Suprapubic skin (tissue), 4 donors: ENCODE results near the gene NRXN3. TPM values are rescaled to one million over a fixed set of nuclear protein-coding genes. Genes with fewer than 3 reads are reported as not detected.

ENCODE experiments used
- DNase-seq, 2 donors: peaks; one replicate each; pipeline ENCODE4 v3.0.0-alpha.2; 2019; ENCODE audit warnings: low spot score in 2 of 2
- H3K27ac ChIP-seq: fragments of 200-600 bp; sonication (generic); one replicate; pipeline ENCODE4 v1.5.1; 2019
- H3K27me3 ChIP-seq: fragments of 200-600 bp; sonication (generic); one replicate; pipeline ENCODE4 v1.5.1; 2019
- H3K36me3 ChIP-seq: fragments of 200-600 bp; sonication (generic); one replicate; pipeline ENCODE4 v1.5.1; 2019
- H3K4me1 ChIP-seq: fragments of 200-600 bp; sonication (generic); one replicate; pipeline ENCODE4 v1.5.1; 2019
- H3K4me3 ChIP-seq: fragments of 200-600 bp; sonication (generic); one replicate; pipeline ENCODE4 v1.5.1; 2019; ENCODE audit warnings: mild to moderate bottlenecking
- H3K9me3 ChIP-seq: fragments of 200-600 bp; sonication (generic); one replicate; pipeline ENCODE4 v1.5.1; 2019
- CTCF ChIP-seq, 2 donors: fragments of 200-600 bp in 1 of 2; fragments of 450-650 bp in 1 of 2; sonication (generic) in 1 of 2; IDR thresholded peaks; one replicate each; pipeline ENCODE4 v1.5.1; 2016 to 2019; ENCODE audit warnings: antibody characterized with exemption in 2 of 2, mild to moderate bottlenecking in 1 of 2, moderate library complexity in 1 of 2
- EP300 ChIP-seq: sonication (generic); formaldehyde crosslinking; IDR thresholded peaks from one replicate; pipeline ENCODE4 v1.6.1; 2017; ENCODE audit warnings: antibody characterized with exemption
- POLR2A ChIP-seq, 2 donors: fragments of 450-650 bp; IDR thresholded peaks; one replicate each; pipeline ENCODE4 v1.6.1; 2017; ENCODE audit warnings: antibody characterized with exemption in 2 of 2, mild to moderate bottlenecking in 2 of 2, moderate library complexity in 2 of 2
- POLR2AphosphoS5 ChIP-seq, 3 donors: sonication (generic); formaldehyde crosslinking; IDR thresholded peaks; one replicate each; pipeline ENCODE4 v1.6.1; 2017; ENCODE audit warnings: antibody characterized with exemption in 3 of 3
- WGBS: methylation state at CpG from one replicate; pipeline ENCODE4 v1.1.5; 2018; 5-methylcytosine and 5-hydroxymethylcytosine counted together
- total RNA-seq, 4 donors: library from RNA; depleted of rRNA; stranded (reverse); fragments of >200 nt; gene quantifications; one replicate each; pipeline ENCODE4 v1.1.0, GENCODE V29; 2016

The NRXN3 gene
- total RNA-seq, 4 donors from 2014 or later, result 0.79 to 4.3 (median 3.3) TPM

- Histone ChIP-seq H3K9me3 (no peaks in the 10 kb centered on the region), H3K4me1 (peaks cover 2% of the 10 kb centered on the region), H3K27ac (no peak overlapping the region), H3K36me3 (no peaks in the 10 kb centered on the region), H3K27me3 (peaks cover 17% of the 10 kb centered on the region), H3K4me3 (no peak overlapping the region)
- DNase-seq, result no peak
- WGBS, result 88% methylated on average over 7 of the region's 7 CpGs
- TF ChIP-seq POLR2AphosphoS5 (IDR thresholded peaks at IDR 0.05) (no peak), POLR2A (IDR thresholded peaks at IDR 0.05) (no peak), CTCF (IDR thresholded peaks at IDR 0.05) (no peak), EP300 (no peak)
These were observed 2.3 kb downstream of the NRXN3 start for GRCh38 chr14:78172428-78172827.

- H3K9me3 ChIP-seq, result no peaks in the 10 kb centered on the region
- H3K27me3 ChIP-seq, result peaks cover 17% of the 10 kb centered on the region
- DNase-seq, result no peak
- TF ChIP-seq POLR2AphosphoS5 (IDR thresholded peaks at IDR 0.05), result no peak
- no peak for TF ChIP-seq POLR2A (IDR thresholded peaks at IDR 0.05)
- TF ChIP-seq CTCF (IDR thresholded peaks at IDR 0.05), result no peak
- peaks cover 2% of the 10 kb centered on the region for H3K4me1 ChIP-seq
- 86% methylated on average over 21 of the region's 21 CpGs for WGBS
- no peak overlapping the region for H3K4me3 ChIP-seq
- no peak overlapping the region for H3K27ac ChIP-seq
- no peaks in the 10 kb centered on the region for H3K36me3 ChIP-seq
These were observed 3.3 kb downstream of the NRXN3 start for GRCh38 chr14:78173346-78174035.

- no peak overlapping the region for H3K27ac ChIP-seq
- H3K4me1 ChIP-seq, result no peaks in the 10 kb centered on the region
- peaks cover 6% of the 10 kb centered on the region for H3K27me3 ChIP-seq
- DNase-seq, result no peak
- no peaks in the 10 kb centered on the region for H3K9me3 ChIP-seq
- H3K4me3 ChIP-seq, result no peak overlapping the region
- TF ChIP-seq CTCF (IDR thresholded peaks at IDR 0.05), result no peak
- TF ChIP-seq EP300, result no peak
- no peak for TF ChIP-seq POLR2AphosphoS5 (IDR thresholded peaks at IDR 0.05)
- TF ChIP-seq POLR2A (IDR thresholded peaks at IDR 0.05), result no peak
- no peaks in the 10 kb centered on the region for H3K36me3 ChIP-seq
- 93% methylated on average over 6 of the region's 9 CpGs for WGBS
These were observed 5.2 kb downstream of the NRXN3 start for GRCh38 chr14:78175412-78175811.

GRCh38 chr14:78178071-78178470 is 7.9 kb downstream of the NRXN3 start:
- H3K36me3 ChIP-seq, result no peaks in the 10 kb centered on the region
- no peak for TF ChIP-seq CTCF (IDR thresholded peaks at IDR 0.05)
- DNase-seq, result no peak
- WGBS, result 87% methylated on average over 3 of the region's 3 CpGs
- no peaks in the 10 kb centered on the region for H3K4me1 ChIP-seq
- H3K9me3 ChIP-seq, result no peaks in the 10 kb centered on the region
- no peak overlapping the region for H3K27ac ChIP-seq
- H3K27me3 ChIP-seq, result peaks cover 6% of the 10 kb centered on the region
- no peak overlapping the region for H3K4me3 ChIP-seq

- no peaks in the 10 kb centered on the region for H3K9me3 ChIP-seq
- H3K4me3 ChIP-seq, result no peak overlapping the region
- peaks cover 6% of the 10 kb centered on the region for H3K27me3 ChIP-seq
- WGBS, result 81% methylated on average over 3 of the region's 3 CpGs
- H3K27ac ChIP-seq, result no peak overlapping the region
- H3K36me3 ChIP-seq, result no peaks in the 10 kb centered on the region
- TF ChIP-seq POLR2A (IDR thresholded peaks at IDR 0.05) (no peak), POLR2AphosphoS5 (IDR thresholded peaks at IDR 0.05) (no peak), EP300 (no peak), CTCF (IDR thresholded peaks at IDR 0.05) (no peak)
- no peaks in the 10 kb centered on the region for H3K4me1 ChIP-seq
- no peak for DNase-seq
These were observed 8.8 kb downstream of the NRXN3 start for GRCh38 chr14:78178971-78179370.
